Measurements from ENCODE around the gene ROBO1. TPM values are rescaled to one million over a fixed set of nuclear protein-coding genes. Genes with fewer than 3 reads are reported as not detected.

The ROBO1 gene
- total and polyA plus RNA-seq, 2 experiments from 2014 or later: 29.3 to 171 TPM

- Histone ChIP-seq H3K9me3 (ENCODE audit: low read depth) (no peaks in the 10 kb centered on the region), H3K4me3 (no peak overlapping the region), H3K27ac (no peak overlapping the region), H3K36me3 (no peaks in the 10 kb centered on the region), H3K27me3 (no peaks in the 10 kb centered on the region), H3K4me1 (ENCODE audit: low read depth) (peaks cover 20% of the 10 kb centered on the region)
- DNase-seq (ENCODE audit: low read depth in 1 of 2, low spot score in 1 of 2): no peak
- TF ChIP-seq CTCF (IDR thresholded peaks at IDR 0.05; ENCODE audit: low read depth, low read length): no peak
Observed at GRCh38 chr3:79172241-79172640, 595.6 kb downstream of the ROBO1 start.

GRCh38 chr3:79170021-79170420 is 597.8 kb downstream of the ROBO1 start:
- peaks cover 7% of the 10 kb centered on the region for H3K4me1 ChIP-seq (ENCODE audit: low read depth)
- H3K27ac ChIP-seq: no peak overlapping the region
- H3K4me3 ChIP-seq: no peak overlapping the region
- H3K27me3 ChIP-seq: no peaks in the 10 kb centered on the region
- no peaks in the 10 kb centered on the region for H3K36me3 ChIP-seq
- TF ChIP-seq CTCF (IDR thresholded peaks at IDR 0.05; ENCODE audit: low read depth, low read length): no peak
- no peaks in the 10 kb centered on the region for H3K9me3 ChIP-seq (ENCODE audit: low read depth)
- DNase-seq (ENCODE audit: low read depth in 1 of 2, low spot score in 1 of 2): no peak

- peaks cover 7% of the 10 kb centered on the region for H3K4me1 ChIP-seq (ENCODE audit: low read depth)
- H3K9me3 ChIP-seq (ENCODE audit: low read depth): no peaks in the 10 kb centered on the region
- TF ChIP-seq CTCF (IDR thresholded peaks at IDR 0.05; ENCODE audit: low read depth, low read length): no peak
- no peaks in the 10 kb centered on the region for H3K36me3 ChIP-seq
- DNase-seq (ENCODE audit: low read depth in 1 of 2, low spot score in 1 of 2): peak in 1 of 2 donors; percentile 97
- H3K27ac ChIP-seq: no peak overlapping the region
- no peak overlapping the region for H3K4me3 ChIP-seq
- H3K27me3 ChIP-seq: no peaks in the 10 kb centered on the region
Observed at GRCh38 chr3:79167651-79168416, 600.0 kb downstream of the ROBO1 start.

GRCh38 chr3:79162653-79163052 is 605.1 kb downstream of the ROBO1 start:
- Histone ChIP-seq H3K4me1 (ENCODE audit: low read depth) (no peaks in the 10 kb centered on the region), H3K27me3 (no peaks in the 10 kb centered on the region), H3K4me3 (no peak overlapping the region), H3K9me3 (ENCODE audit: low read depth) (no peaks in the 10 kb centered on the region), H3K27ac (no peak overlapping the region), H3K36me3 (no peaks in the 10 kb centered on the region)
- no peak for DNase-seq (ENCODE audit: low read depth in 1 of 2, low spot score in 1 of 2)
- no peak for TF ChIP-seq CTCF (IDR thresholded peaks at IDR 0.05; ENCODE audit: low read depth, low read length)

GRCh38 chr3:79161941-79162340 is 605.9 kb downstream of the ROBO1 start:
- Histone ChIP-seq H3K27me3 (no peaks in the 10 kb centered on the region), H3K4me1 (ENCODE audit: low read depth) (no peaks in the 10 kb centered on the region), H3K27ac (no peak overlapping the region), H3K9me3 (ENCODE audit: low read depth) (no peaks in the 10 kb centered on the region), H3K4me3 (no peak overlapping the region), H3K36me3 (no peaks in the 10 kb centered on the region)
- peak in 1 of 2 donors; percentile 18 for DNase-seq (ENCODE audit: low read depth in 1 of 2, low spot score in 1 of 2)
- no peak for TF ChIP-seq CTCF (IDR thresholded peaks at IDR 0.05; ENCODE audit: low read depth, low read length)

Measured in cardiac muscle cell (in vitro differentiated cells and primary cell).